Activated naive CD4-positive, alpha-beta T cell treated with anti-CD3 and anti-CD28 coated beads, Interleukin-2, amount 10 ng/mL, durations not matched to agents 5 hours and 36 hours (primary cell): ENCODE data around the gene CUBN. TPM values are rescaled to one million over a fixed set of nuclear protein-coding genes. Genes with fewer than 3 reads are reported as not detected.

Experiments
- total RNA-seq, 2 experiments: library from RNA; stranded (reverse); gene quantifications; one replicate each; pipeline ENCODE4 v1.2.3, GENCODE V29; 2021

Gene CUBN
- total RNA-seq, result 1 to 10 TPM; 2.2 to 2.7 TPM

GRCh38 chr10:17129741-17130140 is at the start of gene CUBN:
Gene CUBN (minus strand): TSS chr10:17129811. CDS start chr10:17129765, 46 bp downstream.

GRCh38 chr10:16817125-16818019 is 312.2 kb downstream of the CUBN start, which contains the start of gene RSU1:
Gene RSU1 (minus strand): TSS chr10:16817424. CDS start chr10:16817081, 343 bp downstream.

Other genes with a start within 250 kb of the CUBN start
- 10 to 100 TPM; 13.6 to 15.4 TPM for gene TRDMT1, start 71.9 kb upstream of the CUBN start, total RNA-seq
- gene VIM, start 98.4 kb upstream of the CUBN start, total RNA-seq, result 1,000 to 10,000 TPM; 2,139 to 2,169 TPM